ENCODE measurements around the gene CCDC89. TPM values are rescaled to one million over a fixed set of nuclear protein-coding genes. Genes with fewer than 3 reads are reported as not detected.
"Not testable (repeated sequence)": the region's sequence is repeated elsewhere in the genome, so short reads cannot be mapped to it uniquely, and the experiment has no call there.

The CCDC89 gene
- total RNA-seq, 1 experiment from 2014 or later = 0.26 TPM

DNA sequence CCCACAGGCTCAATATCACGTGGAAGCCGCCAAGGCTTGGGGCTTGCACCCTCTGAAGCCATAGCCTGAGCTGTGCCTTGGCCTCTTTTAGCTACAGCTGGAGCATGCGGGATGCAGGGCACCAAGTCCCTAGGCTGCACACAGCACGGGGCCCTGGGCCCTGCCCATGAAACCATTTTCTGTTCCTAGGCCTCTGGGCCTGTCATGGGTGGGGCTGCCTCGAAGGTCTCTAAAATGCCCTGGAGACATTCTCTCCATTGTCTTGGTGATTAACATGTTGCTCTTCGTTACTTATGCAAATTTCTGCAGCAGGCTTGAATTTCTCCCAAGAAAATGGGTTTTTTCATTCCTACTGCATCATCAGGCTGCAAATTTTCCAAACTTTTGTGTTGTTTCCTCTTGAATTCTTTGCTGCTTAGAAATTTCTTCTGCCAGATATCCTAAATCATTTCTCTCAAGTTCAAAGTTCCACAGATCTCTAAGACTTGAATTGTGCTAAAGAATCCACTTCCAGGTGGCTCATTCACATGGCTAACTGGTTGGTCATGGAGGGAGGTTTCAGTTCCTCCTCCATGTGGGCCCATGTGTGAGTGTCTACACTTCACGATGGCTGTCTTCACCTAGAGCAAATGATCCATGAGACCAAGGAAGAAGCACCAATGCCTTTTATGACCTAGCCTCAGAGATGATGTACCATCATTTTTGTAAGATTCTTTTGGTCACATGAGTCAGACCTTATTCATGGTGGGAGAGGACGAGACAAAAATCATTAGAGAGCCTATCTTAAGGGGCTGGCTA, 13.7 kb downstream of the CCDC89 start:
- no peak overlapping the region for H3K27ac ChIP-seq
- no peaks in the 10 kb centered on the region for H3K36me3 ChIP-seq
- no peak for DNase-seq (ENCODE audit: low read depth in 1 of 2, low spot score in 2 of 2)
- no peaks in the 10 kb centered on the region for H3K9me3 ChIP-seq (replicated peaks)
- H3K27me3 ChIP-seq (replicated peaks) = no peaks in the 10 kb centered on the region
- H3K4me3 ChIP-seq = no peak overlapping the region
- H3K4me1 ChIP-seq (replicated peaks) = no peaks in the 10 kb centered on the region

GRCh38 chr11:85670949-85671663, 14.9 kb downstream of the CCDC89 start:
- not testable (repeated sequence) for H3K27me3 ChIP-seq (replicated peaks); H3K4me1 ChIP-seq (replicated peaks); H3K4me3 ChIP-seq; H3K9me3 ChIP-seq (replicated peaks); H3K36me3 ChIP-seq; DNase-seq (ENCODE audit: low read depth in 1 of 2, low spot score in 2 of 2); H3K27ac ChIP-seq

DNA sequence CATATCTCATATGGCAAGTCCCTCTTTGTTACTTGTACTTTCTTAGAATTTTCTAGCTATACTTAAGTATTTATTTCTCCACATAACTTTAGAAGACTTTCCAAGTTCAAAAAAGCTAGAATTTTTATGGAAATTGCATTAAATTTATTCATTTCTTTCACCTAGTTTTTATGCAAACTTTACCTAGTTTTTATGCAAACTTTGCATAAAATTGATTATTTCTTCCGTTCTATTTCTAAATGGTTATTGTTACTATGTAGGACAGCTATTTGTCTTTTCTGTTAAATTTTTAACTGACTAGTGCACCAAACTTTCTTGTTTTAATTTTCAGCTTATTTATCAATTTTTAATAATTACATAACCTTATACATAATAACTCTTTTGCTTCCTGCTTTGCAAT, 17.8 kb downstream of the CCDC89 start:
- no peak for DNase-seq (ENCODE audit: low read depth in 1 of 2, low spot score in 2 of 2)
- Histone ChIP-seq H3K36me3 (peaks cover 11% of the 10 kb centered on the region; the same call in 1 of the 2 replicates), H3K27ac (no peak overlapping the region), H3K9me3 (replicated peaks) (no peaks in the 10 kb centered on the region), H3K27me3 (replicated peaks) (no peaks in the 10 kb centered on the region), H3K4me1 (replicated peaks) (peaks cover 7% of the 10 kb centered on the region; the same call in 1 of the 2 replicates), H3K4me3 (no peak overlapping the region)

GRCh38 chr11:85666687-85667086, 19.3 kb downstream of the CCDC89 start:
- Histone ChIP-seq H3K9me3 (replicated peaks) (no peaks in the 10 kb centered on the region), H3K4me1 (replicated peaks) (peaks cover 9% of the 10 kb centered on the region; the same call in 1 of the 2 replicates), H3K4me3 (no peak overlapping the region), H3K27me3 (replicated peaks) (no peaks in the 10 kb centered on the region), H3K36me3 (peaks cover 15% of the 10 kb centered on the region; the same call in 1 of the 2 replicates), H3K27ac (no peak overlapping the region)
- no peak for DNase-seq (ENCODE audit: low read depth in 1 of 2, low spot score in 2 of 2)

GRCh38 chr11:85665733-85666132, 20.3 kb downstream of the CCDC89 start:
- Histone ChIP-seq H3K4me3 (no peak overlapping the region), H3K4me1 (replicated peaks) (peaks cover 9% of the 10 kb centered on the region; the same call in 1 of the 2 replicates), H3K27ac (peak overlapping the region; percentile 93), H3K36me3 (peaks cover 18% of the 10 kb centered on the region), H3K27me3 (replicated peaks) (no peaks in the 10 kb centered on the region), H3K9me3 (replicated peaks) (no peaks in the 10 kb centered on the region)
- peak in 1 of 2 experiments; percentile 7 for DNase-seq (ENCODE audit: low read depth in 1 of 2, low spot score in 2 of 2)

DNA sequence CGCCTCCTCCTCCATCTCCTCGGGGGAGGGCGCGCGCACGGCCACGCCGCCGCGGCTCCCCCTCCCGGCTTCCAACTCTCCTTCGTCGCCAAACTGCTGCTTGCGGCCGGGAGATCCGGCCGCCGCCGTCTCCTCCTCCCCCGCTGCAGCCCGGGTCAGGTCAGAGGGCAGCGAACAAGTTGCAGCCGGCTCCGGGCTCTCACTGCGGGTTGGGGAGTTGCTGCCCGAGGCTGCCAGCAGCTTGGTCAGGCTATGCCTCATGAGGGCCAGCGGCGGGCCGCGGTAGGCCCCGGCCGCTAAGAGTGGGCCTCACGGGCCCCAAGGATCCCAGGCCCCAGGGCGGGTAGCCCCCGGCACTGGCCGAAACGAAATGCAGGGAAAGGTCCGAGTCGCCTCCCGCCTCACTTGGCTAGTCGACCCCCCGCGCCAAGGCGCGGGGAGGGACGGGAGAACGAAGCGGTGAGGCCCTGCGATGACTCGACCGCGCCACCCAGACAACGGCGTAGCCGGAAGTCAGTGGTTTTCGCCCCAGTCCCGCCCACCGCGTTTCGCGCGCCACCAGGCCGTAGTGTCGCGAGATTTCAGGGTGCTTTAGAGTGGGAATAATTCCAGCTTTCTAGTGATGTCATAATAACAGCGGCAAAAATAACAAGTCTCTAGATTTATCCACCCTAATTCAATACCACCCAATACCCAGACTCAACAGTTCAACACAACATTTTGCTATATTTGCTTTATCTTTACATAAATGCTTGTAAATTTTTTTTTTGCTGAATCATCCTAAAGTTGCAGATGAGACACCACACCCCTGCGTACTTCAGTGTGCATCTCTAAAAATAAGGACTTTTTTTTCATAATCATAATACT, 21.1 kb downstream of the CCDC89 start, which contains the start of gene CREBZF:
Gene CREBZF, minus strand, starts transcription at position 515 of the 867 bp plus-strand sequence. Its CDS starts 254 bp downstream, at position 261.
- peak; percentile 83 to 88 for DNase-seq (ENCODE audit: low read depth in 1 of 2, low spot score in 2 of 2)
- Histone ChIP-seq H3K4me3 (peak within 1 kb of the TSS; percentile 80), H3K36me3 (peaks cover 27% of the 10 kb centered on the region), H3K9me3 (replicated peaks) (no peaks in the 10 kb centered on the region), H3K4me1 (replicated peaks) (peaks cover 9% of the 10 kb centered on the region; the same call in 1 of the 2 replicates), H3K27me3 (replicated peaks) (no peaks in the 10 kb centered on the region), H3K27ac (peak within 1 kb of the TSS; percentile 93)

- Histone ChIP-seq H3K27ac (peak overlapping the region; percentile 93), H3K9me3 (replicated peaks) (no peaks in the 10 kb centered on the region), H3K36me3 (peaks cover 34% of the 10 kb centered on the region), H3K4me1 (replicated peaks) (peaks cover 9% of the 10 kb centered on the region; the same call in 1 of the 2 replicates), H3K4me3 (peak overlapping the region; percentile 80), H3K27me3 (replicated peaks) (no peaks in the 10 kb centered on the region)
- peak; percentile 61 to 67 for DNase-seq (ENCODE audit: low read depth in 1 of 2, low spot score in 2 of 2)
Observed at GRCh38 chr11:85663753-85664614, 22.0 kb downstream of the CCDC89 start.

DNA sequence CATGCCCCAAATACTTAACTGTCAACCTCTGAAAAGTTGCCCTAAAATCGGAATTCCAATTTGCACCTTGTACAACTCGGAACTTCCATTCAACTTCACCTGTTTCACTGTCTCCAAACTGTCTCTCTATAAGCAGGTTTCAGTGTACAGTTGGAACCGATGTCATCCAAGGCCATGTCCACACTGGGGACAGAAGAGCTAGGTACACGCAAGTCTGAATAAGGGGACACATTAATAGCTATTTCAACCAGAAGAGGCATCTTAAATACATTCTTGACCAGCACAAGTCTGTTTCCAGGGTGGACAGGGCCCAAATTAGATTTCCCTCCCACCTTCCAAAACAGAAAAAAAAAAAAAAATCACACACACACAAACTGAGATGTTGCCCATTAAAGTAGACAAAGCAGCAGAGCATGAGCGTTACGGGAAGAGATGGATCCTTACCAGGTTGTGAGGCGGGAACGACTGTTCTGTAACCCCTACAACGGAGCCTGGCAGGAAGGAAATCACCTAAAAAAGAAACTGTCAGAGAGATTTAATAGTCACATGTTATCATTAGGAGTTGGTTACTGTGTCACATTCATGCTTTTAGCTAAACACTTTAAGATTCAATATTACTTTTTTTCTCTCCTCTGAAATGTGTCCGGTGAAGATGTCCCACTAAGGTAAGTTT, 22.8 kb downstream of the CCDC89 start:
- peaks cover 42% of the 10 kb centered on the region for H3K36me3 ChIP-seq
- no peak overlapping the region for H3K27ac ChIP-seq
- peaks cover 9% of the 10 kb centered on the region; the same call in 1 of the 2 replicates for H3K4me1 ChIP-seq (replicated peaks)
- no peaks in the 10 kb centered on the region for H3K27me3 ChIP-seq (replicated peaks)
- H3K9me3 ChIP-seq (replicated peaks) = no peaks in the 10 kb centered on the region
- DNase-seq (ENCODE audit: low read depth in 1 of 2, low spot score in 2 of 2) = peak in 1 of 2 experiments; percentile 8
- peak overlapping the region; percentile 80 for H3K4me3 ChIP-seq

- Histone ChIP-seq H3K27ac (no peak overlapping the region), H3K4me1 (replicated peaks) (peaks cover 9% of the 10 kb centered on the region; the same call in 1 of the 2 replicates), H3K4me3 (peak overlapping the region; percentile 80), H3K36me3 (peaks cover 48% of the 10 kb centered on the region), H3K27me3 (replicated peaks) (no peaks in the 10 kb centered on the region), H3K9me3 (replicated peaks) (no peaks in the 10 kb centered on the region)
- DNase-seq (ENCODE audit: low read depth in 1 of 2, low spot score in 2 of 2) = no peak
Observed at GRCh38 chr11:85661972-85662664, 23.9 kb downstream of the CCDC89 start.

DNA sequence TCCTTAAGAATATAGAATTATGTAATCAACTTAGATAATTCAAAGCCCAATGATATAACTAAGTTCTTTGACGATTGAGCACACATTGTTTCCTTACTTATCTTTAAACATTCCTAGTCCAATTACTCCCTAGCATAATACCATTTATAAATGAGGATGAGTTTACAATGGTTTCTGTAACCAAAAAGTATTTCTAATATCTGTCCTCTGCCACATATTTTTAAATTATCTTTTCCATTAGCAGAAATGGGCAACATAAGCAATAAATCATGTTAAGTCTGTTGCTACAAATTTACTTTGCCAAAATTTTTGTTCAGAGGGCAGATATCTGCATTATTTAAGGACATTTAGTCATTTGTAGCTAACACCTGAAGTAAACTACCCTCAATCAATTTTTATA, 27.8 kb downstream of the CCDC89 start:
- Histone ChIP-seq H3K27ac (no peak overlapping the region), H3K4me3 (no peak overlapping the region), H3K36me3 (peaks cover 51% of the 10 kb centered on the region), H3K4me1 (replicated peaks) (0 out of 2 replicates have a peak, but pooled peaks cover 3% of the 10 kb centered on the region), H3K27me3 (replicated peaks) (no peaks in the 10 kb centered on the region), H3K9me3 (replicated peaks) (no peaks in the 10 kb centered on the region)
- no peak for DNase-seq (ENCODE audit: low read depth in 1 of 2, low spot score in 2 of 2)

DNA sequence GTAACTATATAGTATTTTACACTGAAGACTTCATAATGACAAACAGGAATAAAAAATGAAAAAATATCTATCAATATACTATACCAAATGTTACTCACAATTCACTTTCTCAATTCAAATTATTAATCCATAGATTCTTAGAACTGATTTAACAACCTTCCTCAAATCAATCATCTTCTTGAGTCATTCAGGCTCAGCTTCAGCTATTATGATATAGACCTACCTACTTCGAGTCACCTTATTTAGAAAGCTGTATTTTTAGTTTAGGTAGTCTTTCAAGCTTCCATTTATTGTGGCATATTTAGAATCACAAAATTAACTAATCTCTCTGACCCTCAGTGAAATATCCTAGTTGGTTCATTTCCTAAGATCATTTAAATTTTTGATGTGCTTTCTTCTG, 29.2 kb downstream of the CCDC89 start:
- Histone ChIP-seq H3K27me3 (replicated peaks) (no peaks in the 10 kb centered on the region), H3K27ac (no peak overlapping the region), H3K4me3 (no peak overlapping the region), H3K9me3 (replicated peaks) (no peaks in the 10 kb centered on the region), H3K4me1 (replicated peaks) (no peaks in the 10 kb centered on the region), H3K36me3 (peaks cover 46% of the 10 kb centered on the region)
- no peak for DNase-seq (ENCODE audit: low read depth in 1 of 2, low spot score in 2 of 2)

DNA sequence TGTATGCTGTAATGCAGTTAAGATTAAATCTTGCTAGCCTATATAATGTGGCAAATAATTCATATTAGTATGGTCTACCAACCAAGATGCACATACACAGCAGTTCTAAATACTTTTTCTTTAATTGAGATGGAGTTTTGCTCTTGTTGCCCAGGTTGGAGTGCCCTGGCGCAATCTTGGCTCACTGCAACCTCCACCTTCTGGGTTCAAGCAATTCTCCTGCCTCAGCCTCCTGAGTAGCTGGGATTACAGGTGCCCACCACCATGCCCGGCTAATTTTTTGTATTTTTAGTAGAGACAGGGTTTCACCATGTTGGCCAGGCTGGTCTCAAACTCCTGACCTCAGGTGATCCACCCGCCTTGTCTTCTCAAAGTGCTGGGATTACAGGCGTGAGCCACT, 31.7 kb downstream of the CCDC89 start:
- not testable (repeated sequence) for DNase-seq (ENCODE audit: low read depth in 1 of 2, low spot score in 2 of 2)
- peaks cover 29% of the 10 kb centered on the region for H3K36me3 ChIP-seq

More for the DNA sequence above, 31.7 kb downstream of the CCDC89 start:
- H3K4me1 ChIP-seq (replicated peaks); H3K4me3 ChIP-seq; H3K27ac ChIP-seq; H3K9me3 ChIP-seq (replicated peaks); H3K27me3 ChIP-seq (replicated peaks): not testable (repeated sequence)
